Stimulated activated CD4-positive, alpha-beta T cell treated with anti-CD3 and anti-CD28 coated beads, TNF-alpha, amount 100 ng/mL, for 48 hours (primary cell): ENCODE results near the gene OAT.

Experiments
- DNase-seq, 3 donors: peaks; one replicate each; pipeline ENCODE4 v3.0.0-alpha.2; 2020; ENCODE audit warnings: low read depth in 3 of 3

OAT gene

GRCh38 chr10:124418726-124419501 lies at the start of gene OAT:
Gene OAT, minus strand, starts transcription at chr10:124418923. Its CDS starts 6,752 bp downstream, at chr10:124412171.
- DNase-seq, result peak; percentile 90 to 97 (median 93)

- no peak for DNase-seq
Measured at GRCh38 chr10:124467165-124467564, 48.4 kb upstream of the OAT start.

GRCh38 chr10:124465777-124466488 lies 47.2 kb upstream of the OAT start:
- no peak for DNase-seq

GRCh38 chr10:124465003-124465776 lies 46.5 kb upstream of the OAT start:
- DNase-seq, result no peak

GRCh38 chr10:124464028-124464965 lies 45.6 kb upstream of the OAT start:
- DNase-seq, result no peak

- no peak for DNase-seq
Measured at GRCh38 chr10:124462348-124462695, 43.6 kb upstream of the OAT start.

GRCh38 chr10:124461642-124462347 lies 43.1 kb upstream of the OAT start, which contains the start of gene LHPP:
Gene LHPP, plus strand, starts transcription at chr10:124461823. Its CDS starts 40 bp downstream, at chr10:124461863.
- peak; percentile 69 to 82 (median 80) for DNase-seq

- DNase-seq, result no peak
Measured at GRCh38 chr10:124460144-124460543, 41.4 kb upstream of the OAT start.

GRCh38 chr10:124459395-124459794 lies 40.7 kb upstream of the OAT start:
- DNase-seq, result no peak

GRCh38 chr10:124458889-124459288 lies 40.2 kb upstream of the OAT start:
- DNase-seq, result no peak

- DNase-seq, result no peak
Measured at GRCh38 chr10:124458473-124458872, 39.8 kb upstream of the OAT start.

- DNase-seq, result no peak
Measured at GRCh38 chr10:124455441-124455840, 36.7 kb upstream of the OAT start.

- DNase-seq, result no peak
Measured at GRCh38 chr10:124453960-124454610, 35.4 kb upstream of the OAT start.

GRCh38 chr10:124451276-124451675 lies 32.6 kb upstream of the OAT start:
- DNase-seq, result no peak

GRCh38 chr10:124450783-124451057 lies 32.0 kb upstream of the OAT start:
- DNase-seq, result no peak

- no peak for DNase-seq
Measured at GRCh38 chr10:124450012-124450782, 31.5 kb upstream of the OAT start, which contains the start of gene NKX1-2. Gene NKX1-2, minus strand, starts transcription at chr10:124450035. Its CDS starts 92 bp downstream, at chr10:124449943.

- no peak for DNase-seq
Measured at GRCh38 chr10:124449170-124450011, 30.7 kb upstream of the OAT start.

GRCh38 chr10:124448696-124449169 lies 30.0 kb upstream of the OAT start:
- no peak for DNase-seq
